Adrenal gland (tissue), 12 donors: ENCODE measurements around the gene TIGD3. TPM values are rescaled to one million over a fixed set of nuclear protein-coding genes. Genes with fewer than 3 reads are reported as not detected.

Source experiments
- DNase-seq, 7 donors: peaks; one replicate each; pipeline ENCODE4 v3.0.0-alpha.2; 2019 to 2020
- H3K27ac ChIP-seq, 5 donors: fragments of 200-600 bp; sonication (generic) in 4 of 5; 1 replicate in 3 of 5; 2 replicates in 2 of 5; pipeline versions ENCODE4 v1.5.1 to v1.8.0; 2016 to 2020; ENCODE audit warnings: mild to moderate bottlenecking in 1 of 5
- H3K27me3 ChIP-seq: fragments of 200-600 bp; 2 replicates; pipeline ENCODE4 v1.8.0; 2021
- H3K36me3 ChIP-seq, 2 donors: fragments of 200-600 bp; replicated peaks in 1 of 2; 1 replicate in 1 of 2; 2 replicates in 1 of 2; pipeline versions ENCODE4 v1.5.1 to v1.8.0; 2018 to 2022
- H3K4me1 ChIP-seq, 2 donors: fragments of 200-600 bp; replicated peaks in 1 of 2; 1 replicate in 1 of 2; 2 replicates in 1 of 2; pipeline versions ENCODE4 v1.5.1 to v1.8.0; 2018 to 2021
- H3K4me3 ChIP-seq, 4 donors: fragments of 200-600 bp; sonication (generic) in 3 of 4; one replicate each; pipeline ENCODE4 v1.5.1; 2016 to 2018
- H3K9me3 ChIP-seq, 3 donors: fragments of 200-600 bp; sonication (generic) in 1 of 3; replicated peaks in 1 of 3; 1 replicate in 2 of 3; 2 replicates in 1 of 3; pipeline versions ENCODE4 v1.5.1 to v1.8.0; 2016 to 2021
- POLR2A ChIP-seq, 2 donors: fragments of 450-650 bp; IDR thresholded peaks; one replicate each; pipeline ENCODE4 v1.6.1; 2017; ENCODE audit warnings: antibody characterized with exemption in 2 of 2, mild to moderate bottlenecking in 2 of 2, moderate library complexity in 1 of 2
- WGBS, 4 donors: extraction: QIAGEN DNeasy Blood & Tissue Kit in 2 of 4; methylation state at CpG; one replicate each; pipeline versions ENCODE4 v1.1.5 to v1.1.7; 2013 to 2017; 5-methylcytosine and 5-hydroxymethylcytosine counted together
- intact Hi-C, 2 donors: fragments of 100-400 bp; cut with DNase I; formaldehyde crosslinking; loops; one replicate each; pipeline versions ENCODE4 v1.14.1 to v1.15.0; 2022 to 2023
- polyA plus RNA-seq, 3 donors: library from polyadenylated mRNA; stranded (reverse); fragments of 200-250 nt in 2 of 3; fragments of 350-450 nt in 1 of 3; fragmentation: Illumina TruSeq in 1 of 3; extraction: RNeasy Lipid Tissue Mini Kit (QIAGEN cat#74804) in 1 of 3; gene quantifications; one replicate each; pipeline ENCODE4 v1.2.3, GENCODE V29; 2013 to 2014
- total RNA-seq, 9 donors: library from RNA; depleted of rRNA in 4 of 9; stranded (reverse); fragments of >200 nt in 4 of 9; fragments of 120-200 nt in 1 of 9; fragmentation: NEBNext Ultra II Directional in 1 of 9; extraction: Animal tissue kit (Norgen Biotek cat#: 25700) in 1 of 9; gene quantifications; one replicate each; pipeline versions ENCODE4 v1.1.0 to v1.2.4, GENCODE V29; 2013 to 2023
- TF ChIP-seq, protein P1 (sequence below), 6 experiments: fragments of 450-650 bp in 4 of 6; fragments of 200-600 bp in 2 of 6; sonication (generic) in 1 of 6; IDR thresholded peaks; 1 replicate in 5 of 6; 2 replicates in 1 of 6; pipeline versions ENCODE4 v1.5.1 to v1.8.0; 2016 to 2021; ENCODE audit warnings: antibody characterized with exemption in 6 of 6, mild to moderate bottlenecking in 2 of 6, moderate library complexity in 1 of 6
- donor health status: healthy with polysubstance abuse.
- donor health status: Bipolar disorder and iron deficiency.
- donor health status: DM: yes; HTN: yes; CAD: no.
- donor health status: DM: no; HTN: no; CAD: no.
- donor health status: DM: no; HTN: no; CAD: no.
- donor health status: DM: yes; HTN: yes; CAD: no.

TIGD3 gene
- total and polyA plus RNA-seq, 12 donors = 0.11 to 0.96 (median 0.33) TPM; not detected in 1

DNA sequence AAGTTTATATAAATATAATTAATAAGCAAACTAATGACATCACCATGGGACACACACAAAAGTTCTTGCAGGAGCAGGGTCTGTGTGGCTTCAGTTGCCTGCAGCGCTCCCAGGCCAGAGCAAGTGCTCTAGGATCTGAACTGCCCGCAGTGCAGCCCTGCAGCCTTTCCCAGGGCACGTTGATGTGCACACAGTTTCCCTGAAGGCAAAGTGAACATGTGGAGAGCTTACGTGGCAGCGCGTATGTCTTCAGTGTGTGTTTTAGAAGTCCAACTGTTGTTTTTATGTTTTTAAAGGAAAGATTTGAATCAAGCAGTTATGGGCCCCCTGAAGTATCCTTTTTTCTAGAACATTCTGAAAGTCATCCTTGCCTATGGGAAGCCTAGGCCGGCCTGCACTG is 1.2 kb upstream of the TIGD3 start:
- H3K27ac ChIP-seq = peak overlapping the region in 2 of 5 donors; percentile 73 to 79
- no peaks in the 10 kb centered on the region for H3K27me3 ChIP-seq
- 80 to 89% (median 85%) methylated on average over 6 to 7 of the region's 7 CpGs for WGBS, 4 donors
- H3K9me3 ChIP-seq = no peaks in the 10 kb centered on the region
- H3K36me3 ChIP-seq = peaks cover 0 to 45% of the 10 kb centered on the region in 2 donors
- intact Hi-C loops = no loop called here
- TF ChIP-seq POLR2A (IDR thresholded peaks at IDR 0.05) = no peak
- TF ChIP-seq, protein P1, sequence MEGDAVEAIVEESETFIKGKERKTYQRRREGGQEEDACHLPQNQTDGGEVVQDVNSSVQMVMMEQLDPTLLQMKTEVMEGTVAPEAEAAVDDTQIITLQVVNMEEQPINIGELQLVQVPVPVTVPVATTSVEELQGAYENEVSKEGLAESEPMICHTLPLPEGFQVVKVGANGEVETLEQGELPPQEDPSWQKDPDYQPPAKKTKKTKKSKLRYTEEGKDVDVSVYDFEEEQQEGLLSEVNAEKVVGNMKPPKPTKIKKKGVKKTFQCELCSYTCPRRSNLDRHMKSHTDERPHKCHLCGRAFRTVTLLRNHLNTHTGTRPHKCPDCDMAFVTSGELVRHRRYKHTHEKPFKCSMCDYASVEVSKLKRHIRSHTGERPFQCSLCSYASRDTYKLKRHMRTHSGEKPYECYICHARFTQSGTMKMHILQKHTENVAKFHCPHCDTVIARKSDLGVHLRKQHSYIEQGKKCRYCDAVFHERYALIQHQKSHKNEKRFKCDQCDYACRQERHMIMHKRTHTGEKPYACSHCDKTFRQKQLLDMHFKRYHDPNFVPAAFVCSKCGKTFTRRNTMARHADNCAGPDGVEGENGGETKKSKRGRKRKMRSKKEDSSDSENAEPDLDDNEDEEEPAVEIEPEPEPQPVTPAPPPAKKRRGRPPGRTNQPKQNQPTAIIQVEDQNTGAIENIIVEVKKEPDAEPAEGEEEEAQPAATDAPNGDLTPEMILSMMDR (IDR thresholded peaks at IDR 0.05) = no peak
- peaks cover 17 to 22% of the 10 kb centered on the region in 2 donors for H3K4me1 ChIP-seq
- no peak for DNase-seq
- no peak overlapping the region for H3K4me3 ChIP-seq

DNA sequence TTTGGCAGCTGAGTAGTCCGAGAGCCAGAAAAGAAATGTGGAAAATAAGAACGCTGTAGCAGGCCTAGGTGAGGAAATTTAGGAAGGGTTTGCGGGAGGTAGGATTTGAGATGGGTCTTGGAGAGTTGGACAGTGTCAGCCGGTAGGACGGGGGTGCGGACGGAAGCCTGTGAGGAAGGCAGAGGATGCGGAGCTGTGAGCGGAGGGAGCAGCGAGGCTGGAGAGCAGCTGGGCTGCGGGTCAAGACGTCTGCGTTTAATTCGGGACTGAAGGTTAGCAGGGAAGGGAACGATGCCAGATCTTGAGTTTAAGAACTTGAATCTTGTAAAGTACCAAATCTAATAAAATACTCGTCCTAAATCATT is 669 bp upstream of the TIGD3 start:
- TF ChIP-seq, protein P1 (IDR thresholded peaks at IDR 0.05) = no peak
- no peak for TF ChIP-seq POLR2A (IDR thresholded peaks at IDR 0.05)
- peaks cover 17 to 22% of the 10 kb centered on the region in 2 donors for H3K4me1 ChIP-seq
- intact Hi-C loops = no loop called here
- peak in 1 of 7 donors; percentile 54 for DNase-seq
- H3K27ac ChIP-seq = peak overlapping the region in 4 of 5 donors; percentile 15 to 79 (median 66)
- H3K4me3 ChIP-seq = peak overlapping the region in 2 of 4 donors; percentile 41 to 79
- no peaks in the 10 kb centered on the region for H3K27me3 ChIP-seq
- H3K36me3 ChIP-seq = peaks cover 0 to 40% of the 10 kb centered on the region in 2 donors
- 7 to 24% (median 16%) methylated on average over 16 of the region's 16 CpGs for WGBS, 4 donors
- H3K9me3 ChIP-seq = no peaks in the 10 kb centered on the region

DNA sequence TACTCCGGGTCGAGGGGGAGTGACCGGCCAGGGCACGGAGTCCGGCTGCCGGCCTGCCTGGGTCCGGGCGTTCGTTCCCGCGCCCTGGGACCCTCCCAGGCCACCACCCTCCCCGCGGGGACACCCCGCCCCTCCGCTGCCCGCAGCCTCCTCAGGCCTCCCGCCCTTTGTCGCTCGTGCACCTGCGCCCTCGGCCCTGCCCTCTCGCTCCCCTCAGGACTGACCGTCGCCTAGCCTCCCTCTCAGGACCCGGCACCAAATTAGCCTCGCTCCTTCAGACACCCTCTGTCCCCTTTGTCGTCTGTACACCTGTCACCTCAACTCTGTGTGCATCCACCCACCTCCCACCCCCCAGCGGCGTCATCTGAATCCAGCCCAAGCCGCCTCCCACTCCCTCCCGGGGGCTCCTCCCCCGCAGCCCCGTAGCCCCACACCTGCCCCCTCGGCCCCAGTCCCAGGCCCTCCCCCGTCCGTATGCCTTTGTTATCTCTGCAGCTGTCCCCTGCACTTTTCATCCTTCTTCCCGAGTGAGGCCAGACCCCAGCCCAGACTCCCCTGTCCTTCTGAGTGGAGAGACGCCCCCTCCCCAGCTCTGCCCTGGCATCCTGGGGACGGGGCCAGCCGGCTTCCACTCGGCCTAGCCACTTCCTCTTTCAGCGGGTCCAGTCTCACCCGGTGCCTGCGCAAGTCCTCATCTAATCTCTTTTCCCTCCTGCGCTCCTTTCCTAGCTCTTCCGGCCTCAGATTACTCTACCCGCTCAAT is 643 bp downstream of the TIGD3 start:
- peak overlapping the region in 1 of 5 donors; percentile 52 for H3K27ac ChIP-seq
- DNase-seq = peak in 4 of 7 donors; percentile 31 to 68 (median 45)

More for the DNA sequence above, 643 bp downstream of the TIGD3 start:
- Histone ChIP-seq H3K27me3 (no peaks in the 10 kb centered on the region), H3K36me3 (peaks cover 0 to 27% of the 10 kb centered on the region in 2 donors), H3K4me3 (peak overlapping the region in 2 of 4 donors; percentile 41 to 79), H3K9me3 (no peaks in the 10 kb centered on the region), H3K4me1 (peaks cover 17 to 22% of the 10 kb centered on the region in 2 donors)
- intact Hi-C loops = loop anchor here in 1 of 2 donors (5.0 kb wide), 1 partner anchor 157 kb away; no protein-coding TSS in a partner anchor
- 3 to 9% (median 5%) methylated on average over 20 to 47 of the region's 47 CpGs for WGBS, 4 donors
- no peak for TF ChIP-seq POLR2A (IDR thresholded peaks at IDR 0.05)
- TF ChIP-seq, protein P1 (IDR thresholded peaks at IDR 0.05) = no peak
